Osteoblast (primary cell): ENCODE results near the gene SARS1. TPM values are rescaled to one million over a fixed set of nuclear protein-coding genes. Genes with fewer than 3 reads are reported as not detected.

Experiments
- DNase-seq: peaks from one replicate; pipeline ENCODE4 v3.0.0; 2011; ENCODE audit warnings: low spot score, mixed read lengths; ENCODE audit not compliant: insufficient read length; ENCODE audit errors: missing footprints
- H2AFZ ChIP-seq: 2 replicates; pipeline ENCODE4 v1.6.0; 2011; ENCODE audit warnings: mild to moderate bottlenecking, low read length
- H3K27ac ChIP-seq: 2 replicates; pipeline ENCODE4 v1.5.1; 2011; ENCODE audit warnings: mild to moderate bottlenecking, low read depth, low read length, moderate library complexity
- H3K27me3 ChIP-seq: 2 replicates; pipeline ENCODE4 v1.6.0; 2012; ENCODE audit warnings: mild to moderate bottlenecking, control low read depth, inconsistent platforms, low read length, moderate library complexity; ENCODE audit not compliant: insufficient read depth
- H3K36me3 ChIP-seq: 2 replicates; pipeline ENCODE4 v1.5.1; 2011; ENCODE audit warnings: mild to moderate bottlenecking, low read length, control low read depth, moderate library complexity; ENCODE audit not compliant: insufficient read depth
- H3K4me1 ChIP-seq: 2 replicates; pipeline ENCODE4 v1.5.1; 2011; ENCODE audit warnings: mild to moderate bottlenecking, low read length, control low read depth, moderate library complexity; ENCODE audit not compliant: insufficient read depth
- H3K4me2 ChIP-seq: 2 replicates; pipeline ENCODE4 v1.6.0; 2011; ENCODE audit warnings: mild to moderate bottlenecking, low read length; ENCODE audit not compliant: insufficient read depth
- H3K4me3 ChIP-seq: fragments of 200-600 bp; sonication (generic); 3 replicates; pipeline ENCODE4 v1.5.1; 2012; ENCODE audit warnings: mild to moderate bottlenecking, low read length, inconsistent platforms; ENCODE audit not compliant: insufficient read depth
- H3K79me2 ChIP-seq: 2 replicates; pipeline ENCODE4 v1.6.0; 2012; ENCODE audit warnings: mild to moderate bottlenecking, low read length, control low read depth, inconsistent platforms; ENCODE audit not compliant: insufficient read depth
- H3K9me3 ChIP-seq: 2 replicates; pipeline ENCODE4 v1.5.1; 2011; ENCODE audit warnings: low read depth, low read length, control low read depth
- H4K20me1 ChIP-seq: 2 replicates; pipeline ENCODE4 v1.6.0; 2012; ENCODE audit warnings: mild to moderate bottlenecking, low read length, control low read depth; ENCODE audit not compliant: insufficient read depth
- total RNA-seq: library from RNA; depleted of rRNA; stranded (reverse); fragments of >200 nt; gene quantifications from 2 replicates; pipeline ENCODE4 v1.2.3, GENCODE V29; 2012
- TF ChIP-seq, protein P1 (sequence below): IDR thresholded peaks from 2 replicates; pipeline ENCODE4 v1.5.1; 2011; ENCODE audit warnings: mild to moderate bottlenecking, low read depth, low read length, moderate library complexity; ENCODE audit errors: extremely low read depth

SARS1 gene
- total RNA-seq, 1 donor, result 392 TPM

DNA sequence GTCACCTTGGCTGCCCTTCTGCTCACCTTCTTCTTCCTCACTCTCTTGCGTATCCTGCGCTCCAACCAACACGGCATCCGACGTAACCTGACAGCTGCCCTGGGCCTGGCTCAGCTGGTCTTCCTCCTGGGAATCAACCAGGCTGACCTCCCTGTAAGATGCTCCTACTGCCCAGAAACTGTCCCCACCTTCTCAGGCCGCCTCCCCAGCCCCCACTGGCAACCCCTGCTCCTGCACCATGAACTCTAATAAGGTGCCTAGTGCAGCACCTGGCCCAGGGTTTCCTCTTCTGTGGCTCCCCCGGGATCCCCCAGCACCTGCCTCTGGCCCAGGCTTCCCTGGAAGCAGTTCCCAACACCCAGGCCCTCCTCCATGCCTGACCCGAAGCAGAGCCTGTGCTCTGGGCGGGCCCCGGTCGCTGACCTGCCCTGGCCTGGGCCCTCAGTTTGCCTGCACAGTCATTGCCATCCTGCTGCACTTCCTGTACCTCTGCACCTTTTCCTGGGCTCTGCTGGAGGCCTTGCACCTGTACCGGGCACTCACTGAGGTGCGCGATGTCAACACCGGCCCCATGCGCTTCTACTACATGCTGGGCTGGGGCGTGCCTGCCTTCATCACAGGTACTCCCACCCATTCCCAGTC, 56.4 kb downstream of the SARS1 start:
- no peaks in the 10 kb centered on the region for H3K27me3 ChIP-seq
- no peaks in the 10 kb centered on the region for H3K9me3 ChIP-seq
- TF ChIP-seq, protein P1, sequence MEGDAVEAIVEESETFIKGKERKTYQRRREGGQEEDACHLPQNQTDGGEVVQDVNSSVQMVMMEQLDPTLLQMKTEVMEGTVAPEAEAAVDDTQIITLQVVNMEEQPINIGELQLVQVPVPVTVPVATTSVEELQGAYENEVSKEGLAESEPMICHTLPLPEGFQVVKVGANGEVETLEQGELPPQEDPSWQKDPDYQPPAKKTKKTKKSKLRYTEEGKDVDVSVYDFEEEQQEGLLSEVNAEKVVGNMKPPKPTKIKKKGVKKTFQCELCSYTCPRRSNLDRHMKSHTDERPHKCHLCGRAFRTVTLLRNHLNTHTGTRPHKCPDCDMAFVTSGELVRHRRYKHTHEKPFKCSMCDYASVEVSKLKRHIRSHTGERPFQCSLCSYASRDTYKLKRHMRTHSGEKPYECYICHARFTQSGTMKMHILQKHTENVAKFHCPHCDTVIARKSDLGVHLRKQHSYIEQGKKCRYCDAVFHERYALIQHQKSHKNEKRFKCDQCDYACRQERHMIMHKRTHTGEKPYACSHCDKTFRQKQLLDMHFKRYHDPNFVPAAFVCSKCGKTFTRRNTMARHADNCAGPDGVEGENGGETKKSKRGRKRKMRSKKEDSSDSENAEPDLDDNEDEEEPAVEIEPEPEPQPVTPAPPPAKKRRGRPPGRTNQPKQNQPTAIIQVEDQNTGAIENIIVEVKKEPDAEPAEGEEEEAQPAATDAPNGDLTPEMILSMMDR, result no peak
- H3K4me3 ChIP-seq, result no peak overlapping the region
- no peak overlapping the region for H2AFZ ChIP-seq
- no peaks in the 10 kb centered on the region for H4K20me1 ChIP-seq
- H3K36me3 ChIP-seq, result no peaks in the 10 kb centered on the region
- H3K4me2 ChIP-seq, result no peak overlapping the region
- H3K4me1 ChIP-seq, result peaks cover 12% of the 10 kb centered on the region
- no peak overlapping the region for H3K27ac ChIP-seq
- no peaks in the 10 kb centered on the region for H3K79me2 ChIP-seq
- peak; percentile 77 for DNase-seq

DNA sequence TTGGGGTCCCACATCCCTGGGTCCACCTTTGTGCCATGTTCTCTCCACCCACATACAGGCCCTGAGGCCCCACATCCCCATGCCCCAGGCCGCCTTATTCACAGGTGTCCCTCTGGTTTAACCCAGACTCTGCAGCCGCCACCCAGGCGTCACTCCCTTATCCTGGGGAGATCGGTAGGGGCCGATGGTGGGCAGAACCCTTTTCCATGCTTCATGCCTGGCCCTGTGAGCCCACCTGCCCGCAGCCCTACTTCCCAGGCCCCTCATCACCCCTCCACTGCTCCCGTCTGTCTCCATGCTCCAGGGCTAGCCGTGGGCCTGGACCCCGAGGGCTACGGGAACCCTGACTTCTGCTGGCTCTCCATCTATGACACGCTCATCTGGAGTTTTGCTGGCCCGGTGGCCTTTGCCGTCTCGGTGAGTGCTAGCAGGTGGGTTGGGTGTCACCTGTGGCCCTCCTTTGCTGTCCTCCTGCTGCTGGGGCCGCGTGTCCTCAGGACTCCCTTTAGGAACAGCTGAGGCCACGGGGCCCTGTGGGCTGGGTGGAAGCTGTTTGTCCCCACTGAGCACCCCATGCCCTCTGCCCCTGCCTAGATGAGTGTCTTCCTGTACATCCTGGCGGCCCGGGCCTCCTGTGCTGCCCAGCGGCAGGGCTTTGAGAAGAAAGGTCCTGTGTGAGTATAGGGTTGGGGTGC, 57.1 kb downstream of the SARS1 start:
- no peaks in the 10 kb centered on the region for H3K9me3 ChIP-seq
- TF ChIP-seq, protein P1, result no peak
- no peak overlapping the region for H3K4me2 ChIP-seq
- no peaks in the 10 kb centered on the region for H3K79me2 ChIP-seq
- no peak overlapping the region for H3K4me3 ChIP-seq
- H3K27ac ChIP-seq, result no peak overlapping the region
- no peaks in the 10 kb centered on the region for H4K20me1 ChIP-seq
- no peaks in the 10 kb centered on the region for H3K36me3 ChIP-seq
- no peaks in the 10 kb centered on the region for H3K27me3 ChIP-seq
- peak; percentile 74 for DNase-seq
- H3K4me1 ChIP-seq, result peaks cover 18% of the 10 kb centered on the region
- H2AFZ ChIP-seq, result no peak overlapping the region

DNA sequence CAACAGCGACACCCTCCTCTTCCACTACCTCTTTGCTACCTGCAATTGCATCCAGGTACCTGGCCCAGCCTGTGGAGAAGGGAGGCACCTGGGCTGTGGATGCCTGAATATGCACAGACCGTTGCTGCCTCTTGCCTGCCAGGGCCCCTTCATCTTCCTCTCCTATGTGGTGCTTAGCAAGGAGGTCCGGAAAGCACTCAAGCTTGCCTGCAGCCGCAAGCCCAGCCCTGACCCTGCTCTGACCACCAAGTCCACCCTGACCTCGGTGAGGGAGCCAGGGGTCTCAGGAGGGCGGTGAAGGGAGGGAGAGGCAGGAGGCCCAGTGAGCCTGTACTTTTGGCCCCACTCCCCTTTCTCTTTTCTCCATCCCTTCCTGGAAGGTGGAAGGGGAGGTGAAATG, 57.7 kb downstream of the SARS1 start:
- no peaks in the 10 kb centered on the region for H3K36me3 ChIP-seq

More for the DNA sequence above, 57.7 kb downstream of the SARS1 start:
- Histone ChIP-seq H3K4me3 (no peak overlapping the region), H3K27ac (no peak overlapping the region), H3K9me3 (no peaks in the 10 kb centered on the region), H4K20me1 (no peaks in the 10 kb centered on the region), H3K4me2 (no peak overlapping the region), H3K27me3 (no peaks in the 10 kb centered on the region), H3K79me2 (no peaks in the 10 kb centered on the region), H3K4me1 (peaks cover 25% of the 10 kb centered on the region), H2AFZ (no peak overlapping the region)
- peak; percentile 91 for DNase-seq
- TF ChIP-seq, protein P1, result no peak
